Activated T-cell treated with anti-CD3 and anti-CD28 coated beads, Interleukin-2, amount 50 U/mL, for 1 hour (primary cell): ENCODE data around the gene ATP1A4.
"Not testable (repeated sequence)": the region's sequence is repeated elsewhere in the genome, so short reads cannot be mapped to it uniquely, and the experiment has no call there.

ENCODE experiments used
- DNase-seq: peaks from one replicate; pipeline ENCODE4 v3.0.0-alpha.2; 2020

ATP1A4 gene

DNA sequence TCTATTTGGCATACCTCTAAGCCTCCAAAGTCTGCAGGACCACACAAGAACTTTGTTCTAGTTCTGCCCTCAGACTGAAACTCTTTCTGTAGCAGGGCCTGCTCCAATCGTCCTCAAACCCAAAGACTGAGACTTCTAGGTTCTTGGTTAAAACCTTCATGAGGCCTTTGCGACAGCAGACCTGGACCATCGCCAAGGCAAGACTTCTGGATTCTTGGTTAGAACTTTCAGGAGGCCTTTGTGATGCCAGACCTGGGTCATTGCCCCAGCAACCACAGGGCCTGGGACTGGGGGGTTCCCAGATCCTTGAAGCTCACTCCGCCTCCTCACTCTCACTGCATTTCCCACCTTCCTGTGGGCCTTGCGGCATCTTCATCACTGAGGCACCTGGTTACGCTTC lies at the start of gene ATP1A4:
Gene ATP1A4, plus strand, starts transcription at position 301 of the 400 bp plus-strand sequence. CDS start 438 bp downstream, outside the sequence.
- no peak for DNase-seq

DNA sequence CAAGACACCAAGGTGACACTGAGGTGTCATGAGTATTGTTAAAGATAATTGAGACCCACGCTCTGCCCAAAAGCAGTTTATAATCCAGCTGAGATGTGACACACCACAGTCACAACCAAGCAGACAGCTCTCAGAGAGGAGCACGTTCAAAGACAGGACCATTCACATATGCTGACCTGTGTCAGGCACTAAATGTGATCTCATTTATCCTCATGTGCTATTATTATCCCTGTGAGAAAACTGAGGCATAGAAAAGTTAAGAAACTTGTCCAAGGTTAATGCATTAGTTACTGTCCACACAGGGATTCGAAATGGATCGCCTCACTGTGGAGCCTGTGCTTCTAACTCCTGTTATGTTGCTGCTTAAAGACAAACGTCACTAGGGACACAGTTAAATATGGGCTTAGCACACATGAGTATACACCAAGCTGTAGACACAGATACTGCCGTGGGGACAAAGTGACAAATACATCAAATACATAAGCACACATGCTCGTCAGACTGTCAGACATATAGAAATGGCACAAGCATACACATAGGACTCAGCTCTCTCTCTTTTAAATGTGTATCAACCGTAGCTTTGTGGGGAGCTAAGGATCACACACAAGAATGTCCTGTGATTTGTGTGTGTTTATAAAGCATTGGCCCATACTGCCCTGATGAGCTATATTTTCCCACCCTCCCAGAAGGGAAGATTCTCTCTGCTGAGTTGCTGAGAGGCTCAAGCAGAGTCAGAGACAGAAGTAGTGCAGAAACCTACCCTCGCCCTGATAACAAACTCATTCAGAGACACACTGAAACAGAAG lies 49.5 kb upstream of the ATP1A4 start:
- no peak for DNase-seq

- no peak for DNase-seq
These were observed 47.6 kb upstream of the ATP1A4 start for GRCh38 chr1:160103658-160104408.

DNA sequence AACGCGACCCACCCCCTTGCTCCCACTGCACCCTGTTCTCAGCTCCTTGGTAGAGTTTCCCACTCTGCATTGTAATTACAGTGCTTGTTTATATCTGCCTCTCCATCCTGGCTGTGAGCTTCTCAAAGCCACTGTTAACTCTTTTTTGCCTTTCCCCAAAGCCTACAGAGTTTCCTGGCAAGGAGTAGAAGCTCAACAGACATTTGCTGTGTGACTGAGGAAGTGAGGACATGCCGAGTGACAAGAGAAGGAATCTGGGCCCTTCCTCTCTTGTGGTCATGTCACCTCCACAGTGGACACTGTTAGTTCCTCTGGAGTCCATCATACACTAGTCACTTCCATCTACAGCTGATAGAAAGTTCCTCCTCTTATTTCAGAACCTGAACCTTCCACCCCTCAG lies 46.9 kb upstream of the ATP1A4 start:
- no peak for DNase-seq

GRCh38 chr1:160105155-160105554 lies 46.2 kb upstream of the ATP1A4 start:
- DNase-seq, result no peak

DNA sequence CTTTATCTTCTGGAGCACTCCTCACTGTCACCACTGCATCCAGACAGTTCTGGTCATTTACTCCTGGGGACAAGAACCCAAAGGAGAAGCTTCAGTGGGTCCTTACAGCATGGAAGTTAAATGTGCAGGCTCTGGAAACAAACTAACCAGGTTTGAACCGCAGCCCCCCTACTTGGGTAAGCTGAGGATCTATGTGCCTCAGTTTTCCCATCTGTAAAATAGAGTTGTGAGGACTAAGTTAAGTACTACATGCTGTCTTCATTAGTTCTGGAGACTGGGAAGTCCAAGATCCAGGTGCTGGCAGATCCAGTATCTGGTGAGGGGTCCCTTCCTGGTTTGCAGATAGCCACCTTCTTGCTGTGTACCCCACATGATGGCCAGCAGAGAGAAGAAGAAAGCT lies 43.9 kb upstream of the ATP1A4 start:
- no peak for DNase-seq

GRCh38 chr1:160108888-160109662 lies 42.3 kb upstream of the ATP1A4 start:
- no peak for DNase-seq

- no peak for DNase-seq
These were observed 41.7 kb upstream of the ATP1A4 start for GRCh38 chr1:160109686-160110085.

DNA sequence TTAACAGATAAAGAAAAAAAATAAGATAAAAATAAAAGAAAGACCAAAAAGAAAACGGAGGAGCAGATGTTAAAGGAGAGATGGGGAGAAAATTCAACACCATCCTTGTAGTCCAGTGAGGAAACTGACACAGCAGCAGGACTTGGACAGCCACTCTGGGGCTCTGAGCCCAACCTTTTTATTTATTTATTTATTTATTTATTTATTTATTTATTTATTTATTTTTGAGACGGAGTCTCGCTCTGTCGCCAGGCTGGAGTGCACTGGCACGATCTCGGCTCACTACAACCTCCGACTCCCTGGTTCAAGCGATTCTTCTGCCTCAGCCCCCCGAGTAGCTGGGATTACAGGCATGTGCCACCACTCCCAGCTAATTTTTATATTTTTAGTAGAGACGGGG lies 39.9 kb upstream of the ATP1A4 start:
- DNase-seq, result not testable (repeated sequence)

GRCh38 chr1:160112357-160112756 lies 39.0 kb upstream of the ATP1A4 start:
- DNase-seq, result no peak

GRCh38 chr1:160113407-160113806 lies 38.0 kb upstream of the ATP1A4 start:
- DNase-seq, result no peak

DNA sequence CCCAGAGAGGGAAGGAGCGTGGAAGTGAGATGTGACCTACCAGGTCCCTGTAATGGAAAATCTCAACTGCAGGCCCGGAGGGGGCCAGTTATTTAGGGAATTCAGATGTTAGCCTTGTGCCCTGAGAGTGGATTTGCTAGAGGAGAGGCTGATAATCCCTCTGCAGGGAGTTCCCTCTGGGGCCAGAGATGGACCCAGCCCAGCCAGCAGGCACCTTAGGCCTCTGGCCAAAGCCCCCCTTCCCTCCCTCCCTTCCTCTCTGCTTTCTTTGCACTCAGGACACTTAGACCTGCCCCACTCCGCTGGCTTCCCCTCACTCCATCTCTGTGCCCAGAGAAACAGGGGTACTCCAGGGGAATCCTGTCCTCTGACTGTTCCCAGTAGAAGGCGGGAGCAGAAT lies 37.3 kb upstream of the ATP1A4 start:
- DNase-seq, result no peak

DNA sequence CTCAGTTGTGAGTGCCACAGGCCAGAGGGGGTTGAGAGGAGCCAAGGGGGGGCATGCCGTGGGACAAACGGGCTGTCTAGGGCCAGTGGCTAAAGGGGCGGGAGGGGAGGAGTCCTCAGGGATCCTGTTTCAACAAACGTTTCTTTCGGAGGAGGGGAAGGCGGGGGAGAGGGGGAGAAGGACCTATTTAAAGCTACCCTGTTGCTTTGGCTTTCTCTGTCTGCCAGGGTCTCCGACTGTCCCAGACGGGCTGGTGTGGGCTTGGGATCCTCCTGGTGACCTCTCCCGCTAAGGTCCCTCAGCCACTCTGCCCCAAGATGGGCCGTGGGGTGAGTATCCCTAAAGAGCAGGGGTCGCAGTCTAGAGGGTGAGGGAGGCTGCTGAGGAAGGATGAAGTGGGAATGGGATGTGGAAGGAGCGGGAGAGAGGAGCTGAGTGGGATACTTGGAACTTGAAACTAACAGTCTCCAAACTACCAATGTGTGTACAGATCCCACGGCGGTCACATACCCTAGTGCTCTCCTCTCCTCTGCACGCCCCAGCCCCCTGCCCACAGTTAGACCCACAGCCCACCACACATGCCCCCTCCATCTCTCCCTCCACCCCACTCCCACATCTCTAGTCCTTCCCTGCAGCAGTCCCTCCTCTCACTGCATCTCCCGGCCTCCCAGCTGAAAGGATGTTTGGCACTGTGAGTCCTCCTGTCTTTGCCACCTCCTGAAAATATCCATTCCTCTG lies 35.7 kb upstream of the ATP1A4 start, which contains the start of gene ATP1A2:
Gene ATP1A2, plus strand, starts transcription at position 215 of the 738 bp plus-strand sequence. Its CDS starts 103 bp downstream, at position 318.
- DNase-seq, result no peak

GRCh38 chr1:160116283-160117147 lies 34.9 kb upstream of the ATP1A4 start:
- DNase-seq, result no peak

DNA sequence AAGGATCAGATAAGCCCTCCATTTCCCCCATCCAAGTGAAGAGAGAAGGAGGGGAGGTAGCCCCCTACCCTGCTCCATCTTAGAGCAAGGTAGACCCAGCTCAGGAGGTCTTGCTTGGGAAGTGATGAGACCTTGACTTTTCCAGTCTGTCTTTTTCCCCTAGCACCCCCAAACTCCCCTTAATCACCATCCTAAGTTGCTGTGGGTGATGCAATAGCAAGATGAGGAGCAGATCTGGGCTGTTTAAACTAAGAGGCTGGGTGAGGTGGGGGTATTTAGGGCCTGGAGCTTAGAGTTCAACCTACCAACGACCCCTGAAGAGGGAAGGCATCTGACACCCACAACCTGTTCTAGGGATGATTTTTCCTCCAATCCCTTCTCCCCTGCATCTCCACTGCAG lies 34.1 kb upstream of the ATP1A4 start:
- no peak for DNase-seq

DNA sequence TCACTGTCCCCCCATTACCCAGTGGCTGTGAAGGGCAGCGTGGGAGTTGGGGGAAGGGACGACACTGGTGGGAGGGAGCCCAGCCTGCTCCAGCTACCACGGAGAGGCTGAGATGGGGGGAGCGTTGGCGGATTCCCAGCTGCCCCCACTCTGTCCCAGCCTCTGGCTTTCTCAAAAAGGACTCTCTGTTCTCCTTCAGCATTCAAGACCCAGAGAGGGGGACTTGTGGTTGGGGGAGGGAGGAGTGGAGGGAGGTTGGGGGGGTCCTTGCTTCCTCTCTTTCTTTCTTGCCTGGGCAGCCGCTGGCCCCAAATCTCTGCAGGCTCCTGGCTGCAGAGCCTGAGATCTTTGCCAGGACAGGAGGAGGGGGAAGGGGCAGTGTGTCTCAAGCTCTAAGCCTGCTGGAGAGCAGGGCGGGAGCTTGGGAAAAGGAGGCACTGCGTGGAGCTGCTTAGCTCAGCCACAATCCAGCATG lies 33.7 kb upstream of the ATP1A4 start:
- no peak for DNase-seq

DNA sequence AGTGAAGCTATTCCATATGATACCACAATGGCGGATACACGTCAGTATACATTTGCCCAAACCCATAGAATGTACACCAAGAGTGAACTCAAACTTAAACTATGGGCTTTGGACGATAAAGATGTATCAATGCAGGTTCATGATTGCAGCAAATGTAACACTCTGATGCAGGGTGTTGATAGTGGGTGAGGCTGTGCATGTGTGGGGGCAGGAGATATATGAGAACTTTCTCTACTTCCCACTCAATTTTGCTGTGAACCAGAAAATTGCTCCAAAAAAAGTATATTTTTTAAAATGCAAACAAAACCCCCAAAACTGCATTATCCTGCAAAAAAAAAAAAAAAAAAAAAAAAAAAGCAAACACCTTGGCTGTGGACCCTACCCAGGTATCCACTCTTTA lies 32.5 kb upstream of the ATP1A4 start:
- no peak for DNase-seq

- DNase-seq, result no peak
These were observed 30.6 kb upstream of the ATP1A4 start for GRCh38 chr1:160120797-160121196.

GRCh38 chr1:160121388-160121787 lies 30.0 kb upstream of the ATP1A4 start:
- DNase-seq, result no peak

DNA sequence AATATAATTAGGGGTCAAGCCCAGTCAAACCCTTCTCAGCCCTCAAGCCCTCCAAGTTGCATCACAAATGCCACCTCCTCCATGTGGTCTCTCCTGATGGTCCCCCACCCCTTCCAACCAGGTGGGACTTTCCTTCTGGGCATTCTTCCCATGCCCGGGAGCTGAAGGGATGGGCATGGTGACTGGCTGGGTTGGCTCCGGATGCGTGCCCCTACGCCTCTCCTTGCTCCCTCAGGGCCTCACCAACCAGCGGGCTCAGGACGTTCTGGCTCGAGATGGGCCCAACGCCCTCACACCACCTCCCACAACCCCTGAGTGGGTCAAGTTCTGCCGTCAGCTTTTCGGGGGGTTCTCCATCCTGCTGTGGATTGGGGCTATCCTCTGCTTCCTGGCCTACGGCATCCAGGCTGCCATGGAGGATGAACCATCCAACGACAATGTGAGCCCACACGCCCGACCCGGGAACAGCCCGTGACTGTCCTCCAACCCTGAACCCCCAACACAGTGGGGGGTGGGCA lies 28.4 kb upstream of the ATP1A4 start:
- no peak for DNase-seq

DNA sequence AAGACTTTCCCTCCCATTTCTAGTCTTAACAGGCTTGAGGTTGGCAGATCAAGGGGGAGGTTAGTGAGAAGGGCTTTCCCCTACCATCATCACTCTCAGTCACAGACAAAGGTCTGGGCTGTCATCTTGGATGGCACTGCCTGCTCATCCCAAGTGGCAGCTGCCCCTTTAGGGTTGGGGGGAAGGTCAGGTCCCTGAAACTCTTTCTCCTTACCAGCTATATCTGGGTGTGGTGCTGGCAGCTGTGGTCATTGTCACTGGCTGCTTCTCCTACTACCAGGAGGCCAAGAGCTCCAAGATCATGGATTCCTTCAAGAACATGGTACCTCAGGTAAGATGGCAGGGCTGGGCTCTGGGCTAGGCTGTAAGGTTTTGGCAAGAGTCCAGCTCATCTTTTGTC lies 27.7 kb upstream of the ATP1A4 start:
- no peak for DNase-seq
